Measurements from ENCODE around the gene SLC1A2.

DNA sequence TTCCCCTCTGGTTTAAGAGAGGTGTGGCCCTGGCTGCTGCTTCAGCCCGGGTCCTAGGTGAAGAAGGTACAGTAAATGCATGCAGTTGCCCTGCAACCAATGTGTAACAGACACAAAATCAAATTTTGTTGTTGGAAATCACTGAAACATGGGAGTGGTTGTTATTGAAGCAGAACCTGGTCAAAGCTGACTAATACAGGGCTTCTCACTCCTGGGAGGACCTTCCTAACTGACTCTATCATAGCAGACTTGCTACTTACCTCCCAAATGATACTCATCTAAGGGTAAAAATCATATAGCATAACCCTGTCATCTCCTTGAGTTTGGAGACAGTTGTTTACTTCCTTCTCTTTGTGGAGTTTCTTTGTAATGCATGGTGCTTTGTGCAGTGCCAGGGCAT lies 52.6 kb downstream of the SLC1A2 start:
- TF ChIP-seq, protein P1, sequence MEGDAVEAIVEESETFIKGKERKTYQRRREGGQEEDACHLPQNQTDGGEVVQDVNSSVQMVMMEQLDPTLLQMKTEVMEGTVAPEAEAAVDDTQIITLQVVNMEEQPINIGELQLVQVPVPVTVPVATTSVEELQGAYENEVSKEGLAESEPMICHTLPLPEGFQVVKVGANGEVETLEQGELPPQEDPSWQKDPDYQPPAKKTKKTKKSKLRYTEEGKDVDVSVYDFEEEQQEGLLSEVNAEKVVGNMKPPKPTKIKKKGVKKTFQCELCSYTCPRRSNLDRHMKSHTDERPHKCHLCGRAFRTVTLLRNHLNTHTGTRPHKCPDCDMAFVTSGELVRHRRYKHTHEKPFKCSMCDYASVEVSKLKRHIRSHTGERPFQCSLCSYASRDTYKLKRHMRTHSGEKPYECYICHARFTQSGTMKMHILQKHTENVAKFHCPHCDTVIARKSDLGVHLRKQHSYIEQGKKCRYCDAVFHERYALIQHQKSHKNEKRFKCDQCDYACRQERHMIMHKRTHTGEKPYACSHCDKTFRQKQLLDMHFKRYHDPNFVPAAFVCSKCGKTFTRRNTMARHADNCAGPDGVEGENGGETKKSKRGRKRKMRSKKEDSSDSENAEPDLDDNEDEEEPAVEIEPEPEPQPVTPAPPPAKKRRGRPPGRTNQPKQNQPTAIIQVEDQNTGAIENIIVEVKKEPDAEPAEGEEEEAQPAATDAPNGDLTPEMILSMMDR (conservative IDR thresholded peaks at IDR 0.05; ENCODE audit: low read length) = no peak
- TF ChIP-seq EZH2phosphoT487 (IDR thresholded peaks at IDR 0.05; ENCODE audit: borderline replicate concordance, low read depth, low read length) = no peak
